Measurements from ENCODE around the gene METTL6. TPM values are rescaled to one million over a fixed set of nuclear protein-coding genes. Genes with fewer than 3 reads are reported as not detected.

Gene METTL6
- total and polyA plus RNA-seq, 2 donors (not counting 1 experiment from before 2014, with no cell fraction given): 25.7 to 37.3 TPM

- no peak overlapping the region for H3K4me2 ChIP-seq (ENCODE audit: extremely low read depth, insufficient read depth, low read length)
- no peak for DNase-seq (ENCODE audit: low read depth in 2 of 2)
- H3K27ac ChIP-seq (ENCODE audit: insufficient read depth, low read length): no peak overlapping the region
- no peaks in the 10 kb centered on the region for H3K36me3 ChIP-seq (ENCODE audit: control insufficient read depth, insufficient read depth, low read length)
- no peak overlapping the region for H3K9ac ChIP-seq (ENCODE audit: insufficient read depth, low read length)
- H3K4me3 ChIP-seq (replicated peaks in 1 of 4; ENCODE audit: control extremely low read depth in 1 of 4, insufficient read depth in 1 of 4, low read depth in 3 of 4, low read length in 4 of 4): no peak overlapping the region
- no peak overlapping the region for H2AFZ ChIP-seq (ENCODE audit: low read length)
- no peaks in the 10 kb centered on the region for H4K20me1 ChIP-seq (ENCODE audit: control insufficient read depth, extremely low read depth, insufficient read depth, low read length)
- H3K27me3 ChIP-seq (ENCODE audit: control insufficient read depth, insufficient read depth, low read length): no peaks in the 10 kb centered on the region
- no peaks in the 10 kb centered on the region for H3K79me2 ChIP-seq (ENCODE audit: control insufficient read depth, insufficient read depth, low read length)
- no peaks in the 10 kb centered on the region for H3K9me3 ChIP-seq (ENCODE audit: control insufficient read depth, insufficient read depth, low read depth, low read length)
- H3K4me1 ChIP-seq (ENCODE audit: control insufficient read depth, extremely low read depth, insufficient read depth, low read length): peaks cover 2% of the 10 kb centered on the region
- TF ChIP-seq CTCF (conservative IDR thresholded peaks at IDR 0.05 in 1 of 2, IDR thresholded peaks at IDR 0.05 in 1 of 2; ENCODE audit: low read depth in 1 of 2, low read length in 2 of 2) (no peak), EZH2 (IDR thresholded peaks at IDR 0.05; ENCODE audit: low read length, missing control alignments) (no peak)
These were observed 51.8 kb downstream of the METTL6 start for GRCh38 chr3:15375461-15376000.

GRCh38 chr3:15372918-15373317, 54.4 kb downstream of the METTL6 start:
- H2AFZ ChIP-seq (ENCODE audit: low read length): no peak overlapping the region
- no peak overlapping the region for H3K4me3 ChIP-seq (replicated peaks in 1 of 4; ENCODE audit: control extremely low read depth in 1 of 4, insufficient read depth in 1 of 4, low read depth in 3 of 4, low read length in 4 of 4)
- peaks cover 1% of the 10 kb centered on the region for H3K4me1 ChIP-seq (ENCODE audit: control insufficient read depth, extremely low read depth, insufficient read depth, low read length)
- no peak for TF ChIP-seq CTCF (conservative IDR thresholded peaks at IDR 0.05 in 1 of 2, IDR thresholded peaks at IDR 0.05 in 1 of 2; ENCODE audit: low read depth in 1 of 2, low read length in 2 of 2)
- no peak for TF ChIP-seq EZH2 (IDR thresholded peaks at IDR 0.05; ENCODE audit: low read length, missing control alignments)
- H3K4me2 ChIP-seq (ENCODE audit: extremely low read depth, insufficient read depth, low read length): no peak overlapping the region
- H3K9me3 ChIP-seq (ENCODE audit: control insufficient read depth, insufficient read depth, low read depth, low read length): no peaks in the 10 kb centered on the region
- DNase-seq (ENCODE audit: low read depth in 2 of 2): no peak
- no peaks in the 10 kb centered on the region for H4K20me1 ChIP-seq (ENCODE audit: control insufficient read depth, extremely low read depth, insufficient read depth, low read length)
- H3K9ac ChIP-seq (ENCODE audit: insufficient read depth, low read length): no peak overlapping the region
- H3K79me2 ChIP-seq (ENCODE audit: control insufficient read depth, insufficient read depth, low read length): no peaks in the 10 kb centered on the region
- H3K27me3 ChIP-seq (ENCODE audit: control insufficient read depth, insufficient read depth, low read length): no peaks in the 10 kb centered on the region
- no peaks in the 10 kb centered on the region for H3K36me3 ChIP-seq (ENCODE audit: control insufficient read depth, insufficient read depth, low read length)
- no peak overlapping the region for H3K27ac ChIP-seq (ENCODE audit: insufficient read depth, low read length)

GRCh38 chr3:15368561-15369135, 58.7 kb downstream of the METTL6 start:
- no peak for DNase-seq (ENCODE audit: low read depth in 2 of 2)
- no peak overlapping the region for H2AFZ ChIP-seq (ENCODE audit: low read length)

More at GRCh38 chr3:15368561-15369135, 58.7 kb downstream of the METTL6 start:
- Histone ChIP-seq H4K20me1 (ENCODE audit: control insufficient read depth, extremely low read depth, insufficient read depth, low read length) (no peaks in the 10 kb centered on the region), H3K4me1 (ENCODE audit: control insufficient read depth, extremely low read depth, insufficient read depth, low read length) (no peaks in the 10 kb centered on the region), H3K4me2 (ENCODE audit: extremely low read depth, insufficient read depth, low read length) (no peak overlapping the region), H3K79me2 (ENCODE audit: control insufficient read depth, insufficient read depth, low read length) (no peaks in the 10 kb centered on the region), H3K27ac (ENCODE audit: insufficient read depth, low read length) (no peak overlapping the region), H3K9me3 (ENCODE audit: control insufficient read depth, insufficient read depth, low read depth, low read length) (no peaks in the 10 kb centered on the region), H3K27me3 (ENCODE audit: control insufficient read depth, insufficient read depth, low read length) (no peaks in the 10 kb centered on the region), H3K4me3 (replicated peaks in 1 of 4; ENCODE audit: control extremely low read depth in 1 of 4, insufficient read depth in 1 of 4, low read depth in 3 of 4, low read length in 4 of 4) (no peak overlapping the region), H3K36me3 (ENCODE audit: control insufficient read depth, insufficient read depth, low read length) (no peaks in the 10 kb centered on the region), H3K9ac (ENCODE audit: insufficient read depth, low read length) (no peak overlapping the region)
- TF ChIP-seq CTCF (conservative IDR thresholded peaks at IDR 0.05 in 1 of 2, IDR thresholded peaks at IDR 0.05 in 1 of 2; ENCODE audit: low read depth in 1 of 2, low read length in 2 of 2): no peak
- no peak for TF ChIP-seq EZH2 (IDR thresholded peaks at IDR 0.05; ENCODE audit: low read length, missing control alignments)
